Keratinocyte (primary cell): ENCODE measurements around the gene C16orf86. TPM values are rescaled to one million over a fixed set of nuclear protein-coding genes. Genes with fewer than 3 reads are reported as not detected.

Experiments
- DNase-seq: peaks from one replicate; pipeline ENCODE4 v3.0.0-alpha.2; 2011; ENCODE audit warnings: low read depth, missing footprints, low spot score
- FAIRE-seq: peaks from 2 replicates; lab custom pipeline; 2011; peaks lifted over from hg19 to GRCh38; lab: Jason Lieb, UNC
- H2AFZ ChIP-seq: 2 replicates; pipeline ENCODE4 v1.6.0; 2012; ENCODE audit warnings: low read length, control low read depth, inconsistent platforms; ENCODE audit not compliant: control insufficient read depth
- H3K27ac ChIP-seq: 2 replicates; pipeline ENCODE4 v1.5.1; 2011; ENCODE audit warnings: low read length; ENCODE audit not compliant: control insufficient read depth, insufficient read depth
- H3K27me3 ChIP-seq: 3 replicates; pipeline ENCODE4 v1.6.0; 2011; ENCODE audit warnings: low read length; ENCODE audit not compliant: control insufficient read depth, insufficient read depth; ENCODE audit errors: extremely low read depth
- H3K36me3 ChIP-seq, 2 experiments: 2 replicates in 1 of 2; 3 replicates in 1 of 2; pipeline ENCODE4 v1.5.1; 2011; ENCODE audit warnings: low read length in 2 of 2, mild to moderate bottlenecking in 1 of 2; ENCODE audit not compliant: control insufficient read depth in 2 of 2, insufficient read depth in 2 of 2; ENCODE audit errors: extremely low read depth in 1 of 2
- H3K4me1 ChIP-seq: 3 replicates; pipeline ENCODE4 v1.5.1; 2011; ENCODE audit warnings: low read length; ENCODE audit not compliant: control insufficient read depth, insufficient read depth; ENCODE audit errors: extremely low read depth
- H3K4me2 ChIP-seq: 3 replicates; pipeline ENCODE4 v1.6.0; 2011; ENCODE audit warnings: low read depth, low read length; ENCODE audit not compliant: control insufficient read depth, insufficient read depth; ENCODE audit errors: extremely low read depth
- H3K4me3 ChIP-seq, 3 experiments: fragments of 200-600 bp in 1 of 3; sonication (generic) in 1 of 3; 2 replicates in 2 of 3; 3 replicates in 1 of 3; pipeline ENCODE4 v1.5.1; 2011 to 2016; ENCODE audit warnings: low read length in 3 of 3, mild to moderate bottlenecking in 3 of 3, control low read depth in 2 of 3, inconsistent platforms in 1 of 3, low read depth in 1 of 3, mixed read lengths in 1 of 3, mixed run types in 1 of 3, moderate library complexity in 1 of 3; ENCODE audit not compliant: control insufficient read depth in 2 of 3, insufficient read depth in 2 of 3; ENCODE audit errors: extremely low read depth in 1 of 3
- H3K79me2 ChIP-seq: 2 replicates; pipeline ENCODE4 v1.6.0; 2012; ENCODE audit warnings: low read length; ENCODE audit not compliant: control insufficient read depth, insufficient read depth
- H3K9ac ChIP-seq: 3 replicates; pipeline ENCODE4 v1.6.0; 2011; ENCODE audit warnings: low read length; ENCODE audit not compliant: control insufficient read depth, insufficient read depth; ENCODE audit errors: extremely low read depth
- H3K9me1 ChIP-seq: 3 replicates; pipeline ENCODE4 v1.6.0; 2011; ENCODE audit warnings: low read length; ENCODE audit not compliant: control insufficient read depth, insufficient read depth; ENCODE audit errors: extremely low read depth
- H3K9me3 ChIP-seq: 2 replicates; pipeline ENCODE4 v1.5.1; 2012; ENCODE audit warnings: low read depth, low read length; ENCODE audit not compliant: control insufficient read depth
- H4K20me1 ChIP-seq: 3 replicates; pipeline ENCODE4 v1.6.0; 2011; ENCODE audit warnings: low read length; ENCODE audit not compliant: control insufficient read depth, insufficient read depth; ENCODE audit errors: extremely low read depth
- CTCF ChIP-seq, 3 experiments: IDR thresholded peaks in 1 of 3; conservative IDR thresholded peaks in 1 of 3; optimal IDR thresholded peaks in 1 of 3; 2 replicates in 2 of 3; 3 replicates in 1 of 3; pipeline versions ENCODE3 to v1.5.1; 2011; ENCODE audit warnings: low read length in 3 of 3, mild to moderate bottlenecking in 3 of 3, moderate library complexity in 2 of 3, control low read depth in 1 of 3, inconsistent platforms in 1 of 3; ENCODE audit not compliant: insufficient read depth in 2 of 3; ENCODE audit errors: extremely low read depth in 1 of 3
- EZH2 ChIP-seq: IDR thresholded peaks from one replicate; pipeline ENCODE4 v1.6.1; 2012; ENCODE audit warnings: inconsistent platforms, mild to moderate bottlenecking, low read length, moderate library complexity
- dilution Hi-C: fragments of 300-500 bp; cut with MboI; formaldehyde crosslinking; loops from one replicate; pipeline ENCODE4 v1.7.0; 2020; ENCODE audit warnings: low sequenced_read_pairs; ENCODE audit not compliant: extremely low pct_ligation_motif_present
- polyA plus RNA-seq, 5 experiments: library from polyadenylated mRNA; depleted of rRNA in 3 of 5; stranded (reverse) in 3 of 5; stranded (forward) in 1 of 5; unstranded in 1 of 5; fragments of >200 nt; gene quantifications; 1 replicate in 1 of 5; 2 replicates in 3 of 5; 3 replicates in 1 of 5; pipeline versions ENCODE4 v1.2.1 to v1.2.3, GENCODE V29; 2011 to 2012; ENCODE audit warnings: missing spikeins in 2 of 5, low read depth in 1 of 5, low replicate concordance in 1 of 5

The C16orf86 gene
- polyA plus RNA-seq, 1 donor (not counting 4 experiments of a cell fraction or from before 2014, with no cell fraction given) = 0.17 TPM

- DNase-seq (no peak), FAIRE-seq (no peak)
- no peak overlapping the region for H2AFZ ChIP-seq
- H4K20me1 ChIP-seq = no peaks in the 10 kb centered on the region
- no peaks in the 10 kb centered on the region for H3K9me1 ChIP-seq
- no peak overlapping the region for H3K27ac ChIP-seq
- H3K27me3 ChIP-seq = no peaks in the 10 kb centered on the region
- H3K4me3 ChIP-seq = no peak overlapping the region
- H3K9me3 ChIP-seq = no peaks in the 10 kb centered on the region
- H3K9ac ChIP-seq = no peak overlapping the region
- peaks cover 14% of the 10 kb centered on the region for H3K4me1 ChIP-seq
- dilution Hi-C loops = no loop called here
- peaks cover under 1 to 5% of the 10 kb centered on the region in 2 experiments for H3K36me3 ChIP-seq
- H3K79me2 ChIP-seq = no peaks in the 10 kb centered on the region
- TF ChIP-seq EZH2 (no peak), CTCF (optimal IDR thresholded peaks at IDR 0.05 in 1 of 3, IDR thresholded peaks at IDR 0.05 in 1 of 3, conservative IDR thresholded peaks at IDR 0.05 in 1 of 3; ENCODE audit: extremely low read depth in 1 of 3, insufficient read depth in 2 of 3, low read length in 3 of 3) (no peak)
- H3K4me2 ChIP-seq = no peak overlapping the region
Observed at GRCh38 chr16:67679935-67680897, 13.6 kb downstream of the C16orf86 start.

- H3K4me2 ChIP-seq = no peak overlapping the region
- no peaks in the 10 kb centered on the region for H3K9me1 ChIP-seq
- no peak overlapping the region for H3K4me3 ChIP-seq
- dilution Hi-C loops = no loop called here
- FAIRE-seq (no peak), DNase-seq (no peak)
- peaks cover 4 to 8% of the 10 kb centered on the region in 2 experiments for H3K36me3 ChIP-seq
- no peak overlapping the region for H3K9ac ChIP-seq
- no peaks in the 10 kb centered on the region for H3K27me3 ChIP-seq
- H3K27ac ChIP-seq = no peak overlapping the region
- no peaks in the 10 kb centered on the region for H4K20me1 ChIP-seq
- no peak overlapping the region for H2AFZ ChIP-seq
- H3K4me1 ChIP-seq = peaks cover 9% of the 10 kb centered on the region
- no peaks in the 10 kb centered on the region for H3K9me3 ChIP-seq
- no peak for TF ChIP-seq EZH2
- TF ChIP-seq CTCF (optimal IDR thresholded peaks at IDR 0.05 in 1 of 3, IDR thresholded peaks at IDR 0.05 in 1 of 3, conservative IDR thresholded peaks at IDR 0.05 in 1 of 3; ENCODE audit: extremely low read depth in 1 of 3, insufficient read depth in 2 of 3, low read length in 3 of 3) = no peak
- H3K79me2 ChIP-seq = peaks cover 4% of the 10 kb centered on the region
Observed at GRCh38 chr16:67683767-67684166, 17.2 kb downstream of the C16orf86 start.
